CD4-positive, alpha-beta memory T cell (primary cell): ENCODE results near the gene ATF7. TPM values are rescaled to one million over a fixed set of nuclear protein-coding genes. Genes with fewer than 3 reads are reported as not detected.

Experiments
- CTCF ChIA-PET: fragments of 350-600 bp; sonication (Branson Sonifier 250); formaldehyde crosslinking; loops from one replicate; lab custom pipeline; 2021; ENCODE audit warnings: inconsistent platforms; ENCODE audit not compliant: partially characterized antibody; lab: Charles Lee
- POLR2A ChIA-PET: fragments of 350-600 bp; sonication (Branson Sonifier 250); formaldehyde crosslinking; loops from one replicate; lab custom pipeline; 2021; ENCODE audit not compliant: partially characterized antibody; lab: Charles Lee
- DNase-seq, 5 donors: peaks; one replicate each; pipeline versions ENCODE4 v3.0.0 to v3.0.0-alpha.2; 2020 to 2022; ENCODE audit warnings: mixed read lengths in 1 of 5
- H3K27ac ChIP-seq: one replicate; pipeline ENCODE4 v1.7.0; 2013; ENCODE audit warnings: low read depth, low read length
- H3K27me3 ChIP-seq: 2 replicates; pipeline ENCODE4 v1.7.0; 2013; ENCODE audit warnings: mild to moderate bottlenecking, low read length, moderate library complexity; ENCODE audit not compliant: insufficient read depth
- H3K36me3 ChIP-seq: 2 replicates; pipeline ENCODE4 v1.7.0; 2013; ENCODE audit warnings: mild to moderate bottlenecking, low read length, moderate library complexity; ENCODE audit not compliant: insufficient read depth
- H3K4me1 ChIP-seq: 2 replicates; pipeline ENCODE4 v1.7.0; 2013; ENCODE audit warnings: mild to moderate bottlenecking, low read length, moderate library complexity; ENCODE audit not compliant: insufficient read depth
- H3K4me3 ChIP-seq, 2 donors: one replicate each; pipeline ENCODE4 v1.7.0; 2013; ENCODE audit warnings: low read length in 2 of 2, mild to moderate bottlenecking in 1 of 2
- H3K9me3 ChIP-seq, 2 donors: one replicate each; pipeline ENCODE4 v1.7.0; 2013; ENCODE audit warnings: low read length in 2 of 2, control low read depth in 1 of 2; ENCODE audit not compliant: control insufficient read depth in 1 of 2
- H3K27ac Mint-ChIP-seq, 7 donors: one replicate each; pipeline ENCODE4 v1.8.0; 2020 to 2021; ENCODE audit warnings: mixed read lengths in 7 of 7, mild to moderate bottlenecking in 6 of 7, inconsistent platforms in 3 of 7, moderate library complexity in 3 of 7
- H3K27me3 Mint-ChIP-seq, 2 donors: one replicate each; pipeline ENCODE4 v1.8.0; 2020 to 2021; ENCODE audit warnings: mixed read lengths in 2 of 2
- H3K36me3 Mint-ChIP-seq, 2 donors: one replicate each; pipeline ENCODE4 v1.8.0; 2020 to 2021; ENCODE audit warnings: mixed read lengths in 2 of 2, inconsistent platforms in 1 of 2, mild to moderate bottlenecking in 1 of 2
- H3K4me1 Mint-ChIP-seq, 4 donors: one replicate each; pipeline ENCODE4 v1.8.0; 2020 to 2021; ENCODE audit warnings: mixed read lengths in 4 of 4, mild to moderate bottlenecking in 1 of 4
- H3K4me3 Mint-ChIP-seq, 8 donors: one replicate each; pipeline ENCODE4 v1.8.0; 2020 to 2021; ENCODE audit warnings: mixed read lengths in 8 of 8, mild to moderate bottlenecking in 7 of 8, moderate library complexity in 6 of 8, inconsistent platforms in 3 of 8
- H3K9me3 Mint-ChIP-seq, 8 donors: one replicate each; pipeline ENCODE4 v1.8.0; 2020 to 2021; ENCODE audit warnings: mixed read lengths in 8 of 8, mild to moderate bottlenecking in 5 of 8, inconsistent platforms in 3 of 8, moderate library complexity in 1 of 8
- intact Hi-C: fragments of 100-400 bp; cut with micrococcal nuclease; formaldehyde crosslinking; loops from one replicate; pipeline ENCODE4 v1.15.1; 2023
- polyA plus RNA-seq, 2 donors: library from polyadenylated mRNA; unstranded; fragments of 300-500 nt; fragmentation: Illumina TruSeq; gene quantifications; one replicate each; pipeline ENCODE4 v1.2.3, GENCODE V29; 2021
- total RNA-seq, 2 experiments: library from RNA; stranded (reverse); gene quantifications; one replicate each; pipeline ENCODE4 v1.2.3, GENCODE V29; 2021

Gene ATF7
- total and polyA plus RNA-seq, 4 experiments from 2014 or later, result 16.3 to 35.8 (median 21.6) TPM

DNA sequence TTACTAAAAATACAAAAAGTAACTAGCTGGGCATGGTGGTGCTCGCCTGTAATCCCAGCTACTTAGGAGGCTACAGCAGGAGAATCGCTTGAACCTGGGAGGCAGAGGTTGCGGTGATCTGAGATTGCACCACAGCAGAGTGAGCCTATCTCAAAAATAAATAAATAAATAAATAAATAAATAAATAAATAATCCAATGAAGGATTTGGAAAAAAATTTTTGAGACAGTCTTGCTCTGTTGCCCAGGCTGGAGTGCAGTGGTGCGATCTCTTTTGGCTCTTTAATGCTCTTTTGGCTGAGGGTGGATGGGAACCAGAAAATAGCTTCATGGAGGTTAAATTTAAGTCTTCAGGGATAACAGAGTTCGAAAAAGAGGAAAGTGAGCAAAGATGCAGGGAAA, 38.0 kb upstream of the ATF7 start:
- Histone ChIP-seq H3K27ac (no peak overlapping the region), H3K36me3 (peaks cover 24% of the 10 kb centered on the region), H3K9me3 (no peaks in the 10 kb centered on the region), H3K4me1 (no peaks in the 10 kb centered on the region), H3K4me3 (no peak overlapping the region), H3K27me3 (no peaks in the 10 kb centered on the region)
- POLR2A ChIA-PET, result interaction anchor here (0.7 kb wide), 1 partner anchor 12 kb away, joined by 3 read pairs; the partner anchor contains the start of gene ATP5MC2
- CTCF ChIA-PET, result no interaction called here
- H3K36me3 Mint-ChIP-seq, result peaks cover 39 to 51% of the 10 kb centered on the region in 2 donors
- no peak overlapping the region for H3K4me3 Mint-ChIP-seq
- no peaks in the 10 kb centered on the region for H3K27me3 Mint-ChIP-seq
- H3K4me1 Mint-ChIP-seq, result peaks cover 0 to 7% (median 2%) of the 10 kb centered on the region in 4 donors
- H3K9me3 Mint-ChIP-seq, result no peaks in the 10 kb centered on the region
- intact Hi-C loops, result no loop called here
- DNase-seq, result no peak
- peak overlapping the region in 2 of 7 donors; percentile 18 to 87 for H3K27ac Mint-ChIP-seq

DNA sequence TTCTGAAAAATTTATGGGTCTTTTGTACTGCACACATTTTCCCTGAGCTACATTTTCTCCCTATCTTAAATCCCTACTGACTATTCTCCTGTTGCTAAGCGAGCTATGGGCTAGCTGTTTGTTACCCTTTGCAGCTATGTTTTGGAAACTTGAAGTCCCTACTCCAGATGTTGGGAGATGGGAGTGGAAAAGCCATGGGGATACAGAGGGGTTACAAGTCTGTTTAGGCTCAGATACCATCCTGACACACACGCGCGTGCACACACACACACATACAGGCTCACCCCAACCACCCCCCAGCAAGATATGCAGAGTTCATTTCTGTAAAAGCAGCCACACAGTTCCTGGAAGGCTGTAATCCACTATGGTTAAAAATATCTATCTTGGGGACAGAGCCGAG, 33.9 kb upstream of the ATF7 start:
- H3K9me3 ChIP-seq, result no peaks in the 10 kb centered on the region
- intact Hi-C loops, result no loop called here

DNA sequence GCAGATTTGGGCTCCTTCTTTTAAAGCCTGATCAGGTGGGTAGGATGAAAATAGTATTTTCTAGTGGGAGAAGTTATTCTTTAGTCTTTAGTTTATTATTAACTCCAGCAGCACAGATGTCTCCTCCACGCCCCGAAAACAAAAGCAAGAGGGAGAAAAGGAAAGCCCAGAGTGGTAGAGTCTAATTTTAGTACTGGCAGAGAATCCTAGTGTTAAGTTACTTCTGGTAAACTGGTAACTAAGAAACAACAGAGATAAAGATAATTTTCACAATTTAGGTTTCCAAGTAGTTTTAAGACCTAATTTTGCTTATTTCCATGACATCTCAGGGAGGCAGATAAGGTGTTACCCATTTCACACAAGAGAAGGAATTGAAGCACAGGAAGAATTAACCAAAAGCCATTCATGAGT, 33.4 kb upstream of the ATF7 start:
- Mint-ChIP-seq H3K9me3 (peaks cover 0 to 2% (median 0%) of the 10 kb centered on the region in 8 donors), H3K36me3 (peaks cover 22% of the 10 kb centered on the region in 2 donors), H3K27ac (no peak overlapping the region), H3K4me3 (no peak overlapping the region), H3K4me1 (peaks cover 0 to 1% (median 0%) of the 10 kb centered on the region in 4 donors), H3K27me3 (no peaks in the 10 kb centered on the region)
- CTCF ChIA-PET, result interaction anchor here (2.0 kb wide), 1 partner anchor 86 kb away, joined by 4 read pairs; no protein-coding TSS in a partner anchor
- Histone ChIP-seq H3K27ac (no peak overlapping the region), H3K4me1 (no peaks in the 10 kb centered on the region), H3K9me3 (no peaks in the 10 kb centered on the region), H3K4me3 (no peak overlapping the region), H3K36me3 (peaks cover 2% of the 10 kb centered on the region), H3K27me3 (no peaks in the 10 kb centered on the region)
- POLR2A ChIA-PET, result no interaction called here
- intact Hi-C loops, result no loop called here
- no peak for DNase-seq

More for the DNA sequence above, 33.9 kb upstream of the ATF7 start:
- H3K27ac ChIP-seq, result no peak overlapping the region
- H3K27me3 ChIP-seq, result no peaks in the 10 kb centered on the region
- H3K9me3 Mint-ChIP-seq, result no peaks in the 10 kb centered on the region
- peaks cover 7% of the 10 kb centered on the region for H3K36me3 ChIP-seq
- H3K4me3 Mint-ChIP-seq, result no peak overlapping the region
- H3K4me3 ChIP-seq, result no peak overlapping the region
- DNase-seq, result no peak
- CTCF ChIA-PET, result interaction anchor here (1.0 to 2.0 kb wide), 2 partner anchors 86 to 308 kb away, joined by 3 to 4 read pairs; no protein-coding TSS in a partner anchor
- POLR2A ChIA-PET, result no interaction called here
- H3K4me1 ChIP-seq, result no peaks in the 10 kb centered on the region
- H3K27me3 Mint-ChIP-seq, result no peaks in the 10 kb centered on the region
- no peak overlapping the region for H3K27ac Mint-ChIP-seq
- H3K4me1 Mint-ChIP-seq, result peaks cover 0 to 1% (median under 1%) of the 10 kb centered on the region in 4 donors
- peaks cover 25 to 27% of the 10 kb centered on the region in 2 donors for H3K36me3 Mint-ChIP-seq

DNA sequence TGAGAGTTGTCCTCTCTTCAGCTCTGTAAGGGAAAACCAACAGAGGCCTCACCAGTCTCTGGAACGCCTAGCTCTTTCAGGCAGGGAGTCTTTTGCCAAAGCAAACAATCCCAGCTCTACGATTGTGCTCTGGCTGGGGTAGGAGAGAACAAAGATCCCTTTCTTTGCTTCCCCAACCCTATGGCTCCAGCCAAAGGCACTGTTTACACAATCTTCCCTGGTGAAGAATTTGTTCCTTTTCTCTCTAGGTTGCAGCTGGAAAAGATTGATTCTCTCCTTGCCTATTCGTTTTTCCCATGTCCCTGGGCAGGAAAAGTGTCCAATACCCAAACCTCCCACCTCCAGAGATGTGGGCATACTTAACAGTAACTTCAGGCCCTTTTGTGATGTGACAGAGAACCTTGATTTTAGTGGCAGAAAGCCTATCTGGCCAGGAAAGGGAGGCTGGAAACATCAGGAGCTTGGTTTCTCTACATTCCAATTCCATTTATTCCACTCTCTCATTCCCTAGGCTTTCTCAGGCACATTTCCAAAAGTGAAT, 32.9 kb upstream of the ATF7 start:
- POLR2A ChIA-PET, result interaction anchor here (0.6 kb wide), 1 partner anchor 16 kb away, joined by 3 read pairs; no protein-coding TSS in a partner anchor
- no peak overlapping the region for H3K4me3 ChIP-seq
- H3K27ac ChIP-seq, result no peak overlapping the region
- DNase-seq, result no peak
- H3K36me3 ChIP-seq, result no peaks in the 10 kb centered on the region
- Mint-ChIP-seq H3K36me3 (peaks cover 18 to 19% of the 10 kb centered on the region in 2 donors), H3K9me3 (peaks cover 0 to 2% (median 0%) of the 10 kb centered on the region in 8 donors), H3K4me1 (no peaks in the 10 kb centered on the region), H3K4me3 (no peak overlapping the region), H3K27ac (no peak overlapping the region), H3K27me3 (no peaks in the 10 kb centered on the region)
- no peaks in the 10 kb centered on the region for H3K4me1 ChIP-seq
- intact Hi-C loops, result no loop called here
- CTCF ChIA-PET, result interaction anchor here (2.0 kb wide), 1 partner anchor 87 kb away, joined by 4 read pairs; no protein-coding TSS in a partner anchor
- H3K9me3 ChIP-seq, result no peaks in the 10 kb centered on the region
- H3K27me3 ChIP-seq, result no peaks in the 10 kb centered on the region

DNA sequence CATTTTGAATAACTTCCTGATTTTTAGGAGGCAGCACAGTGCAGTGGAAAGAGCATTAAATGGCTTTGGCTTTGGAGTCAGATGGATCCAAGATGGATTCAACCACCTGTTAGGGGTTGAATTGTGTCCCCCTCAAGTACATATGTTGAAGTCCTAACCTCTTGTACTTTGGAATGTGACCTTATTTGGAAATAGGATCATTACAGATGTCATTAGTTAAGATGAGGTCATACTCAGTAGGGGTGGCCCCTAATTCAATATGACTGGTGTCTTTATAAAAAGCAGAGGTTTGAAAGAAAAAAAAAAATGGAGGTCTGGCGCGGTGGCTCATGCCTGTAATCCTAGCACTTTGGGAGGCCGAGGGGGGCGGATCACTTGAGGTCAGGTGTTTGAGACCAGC, 30.9 kb upstream of the ATF7 start:
- no peak overlapping the region for H3K4me3 Mint-ChIP-seq
- no peaks in the 10 kb centered on the region for H3K36me3 ChIP-seq
- no peak for DNase-seq
- H3K4me1 Mint-ChIP-seq, result no peaks in the 10 kb centered on the region
- H3K9me3 ChIP-seq, result no peaks in the 10 kb centered on the region
- peaks cover 6 to 8% of the 10 kb centered on the region in 2 donors for H3K36me3 Mint-ChIP-seq
- ChIA-PET CTCF (interaction anchor here (1.3 kb wide), 1 partner anchor 113 kb away, joined by 3 read pairs; no protein-coding TSS in a partner anchor), POLR2A (no interaction called here)
- H3K4me3 ChIP-seq, result no peak overlapping the region
- H3K27me3 Mint-ChIP-seq, result no peaks in the 10 kb centered on the region
- intact Hi-C loops, result no loop called here
- peaks cover 0 to 2% (median 0%) of the 10 kb centered on the region in 8 donors for H3K9me3 Mint-ChIP-seq
- H3K27ac ChIP-seq, result no peak overlapping the region
- H3K27me3 ChIP-seq, result no peaks in the 10 kb centered on the region
- H3K4me1 ChIP-seq, result no peaks in the 10 kb centered on the region
- H3K27ac Mint-ChIP-seq, result no peak overlapping the region

DNA sequence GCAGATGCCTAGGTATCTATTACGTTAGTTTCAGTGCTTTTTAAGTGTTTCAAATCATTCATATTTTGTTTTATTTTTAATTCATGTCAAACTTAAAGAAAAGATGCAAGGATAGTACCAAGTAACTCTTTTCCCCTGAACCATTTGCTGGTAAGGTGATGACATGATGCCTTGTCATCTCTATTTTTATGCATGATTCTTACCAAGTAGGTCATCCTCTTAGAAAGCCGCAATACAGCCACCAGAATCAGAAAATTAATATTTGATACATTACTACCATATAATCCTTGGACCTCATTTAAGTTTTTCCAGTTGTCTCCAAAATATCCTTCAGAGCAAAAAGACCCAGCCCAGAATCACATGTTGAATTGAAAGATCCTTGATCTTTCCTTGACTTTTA, 27.4 kb upstream of the ATF7 start:
- no peak for DNase-seq
- Mint-ChIP-seq H3K4me1 (no peaks in the 10 kb centered on the region), H3K36me3 (no peaks in the 10 kb centered on the region), H3K9me3 (peaks cover 0 to 2% (median 0%) of the 10 kb centered on the region in 8 donors), H3K27me3 (no peaks in the 10 kb centered on the region), H3K27ac (no peak overlapping the region), H3K4me3 (no peak overlapping the region)
- Histone ChIP-seq H3K36me3 (no peaks in the 10 kb centered on the region), H3K9me3 (no peaks in the 10 kb centered on the region), H3K27ac (no peak overlapping the region), H3K4me1 (no peaks in the 10 kb centered on the region), H3K4me3 (no peak overlapping the region), H3K27me3 (no peaks in the 10 kb centered on the region)
- CTCF ChIA-PET, result no interaction called here
- POLR2A ChIA-PET, result no interaction called here
- intact Hi-C loops, result no loop called here

DNA sequence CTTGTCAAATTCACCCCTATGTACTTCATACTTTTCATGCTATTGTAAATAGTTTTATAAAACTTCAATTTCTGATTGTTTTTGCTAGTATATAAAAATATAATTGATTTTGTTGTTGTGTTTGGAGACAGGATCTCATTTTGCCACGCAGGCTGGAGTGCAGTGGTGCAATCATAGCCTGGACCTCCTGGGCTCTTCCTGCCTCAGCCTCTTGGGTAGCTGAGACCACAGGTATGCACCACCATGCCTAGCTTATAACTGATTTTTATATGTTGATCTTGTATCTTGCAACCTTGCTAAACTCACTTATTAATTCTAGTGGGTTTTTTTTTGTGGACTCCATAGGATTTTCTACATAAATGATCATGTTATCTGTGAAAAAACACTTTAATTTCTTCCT, 26.2 kb upstream of the ATF7 start:
- no peak overlapping the region for H3K4me3 ChIP-seq
- Mint-ChIP-seq H3K4me1 (no peaks in the 10 kb centered on the region), H3K27me3 (no peaks in the 10 kb centered on the region), H3K9me3 (peaks cover 0 to 2% (median 0%) of the 10 kb centered on the region in 8 donors), H3K4me3 (no peak overlapping the region), H3K27ac (no peak overlapping the region), H3K36me3 (no peaks in the 10 kb centered on the region)
- ChIA-PET CTCF (no interaction called here), POLR2A (no interaction called here)
- intact Hi-C loops, result no loop called here
- H3K27me3 ChIP-seq, result no peaks in the 10 kb centered on the region
- H3K4me1 ChIP-seq, result no peaks in the 10 kb centered on the region
- no peak overlapping the region for H3K27ac ChIP-seq
- DNase-seq, result no peak
- no peaks in the 10 kb centered on the region for H3K9me3 ChIP-seq
- H3K36me3 ChIP-seq, result no peaks in the 10 kb centered on the region
